ENCODE results near the gene LSM3. TPM values are rescaled to one million over a fixed set of nuclear protein-coding genes. Genes with fewer than 3 reads are reported as not detected.
A peak's percentile ranks its signal among the peaks of the same experiment; 100 is the strongest.

The LSM3 gene
- total RNA-seq, 1 experiment from 2014 or later = 11.9 TPM

DNA sequence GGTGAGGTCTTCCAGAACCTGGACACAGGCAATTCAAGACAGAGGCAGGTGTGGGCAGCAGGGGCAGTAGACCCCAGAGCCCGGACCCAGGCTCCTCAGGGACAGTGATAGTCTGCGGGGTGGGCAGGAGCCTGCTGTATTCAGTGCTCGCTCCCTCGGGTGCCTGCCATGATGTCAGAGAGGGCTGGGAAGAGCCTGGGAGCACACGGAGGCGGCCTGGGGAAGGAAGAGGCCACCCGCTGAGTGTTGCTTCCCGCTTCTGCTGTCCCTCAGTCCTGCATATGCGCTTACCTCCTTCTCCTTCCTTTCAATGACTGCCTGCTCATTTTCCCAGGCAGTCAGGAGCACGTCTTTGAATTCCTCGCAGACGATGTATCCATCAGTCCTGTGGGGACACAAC is 31.0 kb upstream of the LSM3 start:
- Histone ChIP-seq H3K27me3 (ENCODE audit: control insufficient read depth, insufficient read depth, low read length) (no peaks in the 10 kb centered on the region), H3K36me3 (ENCODE audit: control insufficient read depth, insufficient read depth, low read length) (no peaks in the 10 kb centered on the region; the same call in 1 of the 2 replicates), H3K9me3 (ENCODE audit: control insufficient read depth, insufficient read depth, low read depth, low read length) (no peaks in the 10 kb centered on the region), H3K4me3 (ENCODE audit: low read depth in 2 of 2, low read length in 2 of 2) (no peak overlapping the region), H3K4me1 (ENCODE audit: control insufficient read depth, insufficient read depth, low read length) (peaks cover 27% of the 10 kb centered on the region), H3K27ac (ENCODE audit: low read length) (no peak overlapping the region)
- DNase-seq (ENCODE audit: low read depth, low spot score) = no peak
- BruUV-seq (replicated peaks) = no TSS peak
- TF ChIP-seq, protein P1, sequence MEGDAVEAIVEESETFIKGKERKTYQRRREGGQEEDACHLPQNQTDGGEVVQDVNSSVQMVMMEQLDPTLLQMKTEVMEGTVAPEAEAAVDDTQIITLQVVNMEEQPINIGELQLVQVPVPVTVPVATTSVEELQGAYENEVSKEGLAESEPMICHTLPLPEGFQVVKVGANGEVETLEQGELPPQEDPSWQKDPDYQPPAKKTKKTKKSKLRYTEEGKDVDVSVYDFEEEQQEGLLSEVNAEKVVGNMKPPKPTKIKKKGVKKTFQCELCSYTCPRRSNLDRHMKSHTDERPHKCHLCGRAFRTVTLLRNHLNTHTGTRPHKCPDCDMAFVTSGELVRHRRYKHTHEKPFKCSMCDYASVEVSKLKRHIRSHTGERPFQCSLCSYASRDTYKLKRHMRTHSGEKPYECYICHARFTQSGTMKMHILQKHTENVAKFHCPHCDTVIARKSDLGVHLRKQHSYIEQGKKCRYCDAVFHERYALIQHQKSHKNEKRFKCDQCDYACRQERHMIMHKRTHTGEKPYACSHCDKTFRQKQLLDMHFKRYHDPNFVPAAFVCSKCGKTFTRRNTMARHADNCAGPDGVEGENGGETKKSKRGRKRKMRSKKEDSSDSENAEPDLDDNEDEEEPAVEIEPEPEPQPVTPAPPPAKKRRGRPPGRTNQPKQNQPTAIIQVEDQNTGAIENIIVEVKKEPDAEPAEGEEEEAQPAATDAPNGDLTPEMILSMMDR (IDR thresholded peaks at IDR 0.05) = no peak
- no peak for TF ChIP-seq TCF7L2 (IDR thresholded peaks at IDR 0.05; ENCODE audit: low read depth, low read length)
- TF ChIP-seq REST (IDR thresholded peaks at IDR 0.05; ENCODE audit: insufficient read depth in 1 of 2, low read depth in 2 of 2, low read length in 1 of 2) = no peak
- TF ChIP-seq SIN3A (IDR thresholded peaks at IDR 0.05; ENCODE audit: borderline replicate concordance, insufficient read depth, low read depth, low read length) = no peak
- TF ChIP-seq POLR2AphosphoS5 (IDR thresholded peaks at IDR 0.05; ENCODE audit: low read depth, low read length) = no peak
- ChIA-PET CTCF (no interaction called here), POLR2A (no interaction called here)
- intact Hi-C loops (cut with micrococcal nuclease; ENCODE audit: unreplicated experiment) = no loop called here
- no peak for ATAC-seq
- in situ Hi-C loops (cut with HindIII; ENCODE audit: low pct_unique_long_range_greater_than_20kb, low sequenced_read_pairs) = no loop called here

DNA sequence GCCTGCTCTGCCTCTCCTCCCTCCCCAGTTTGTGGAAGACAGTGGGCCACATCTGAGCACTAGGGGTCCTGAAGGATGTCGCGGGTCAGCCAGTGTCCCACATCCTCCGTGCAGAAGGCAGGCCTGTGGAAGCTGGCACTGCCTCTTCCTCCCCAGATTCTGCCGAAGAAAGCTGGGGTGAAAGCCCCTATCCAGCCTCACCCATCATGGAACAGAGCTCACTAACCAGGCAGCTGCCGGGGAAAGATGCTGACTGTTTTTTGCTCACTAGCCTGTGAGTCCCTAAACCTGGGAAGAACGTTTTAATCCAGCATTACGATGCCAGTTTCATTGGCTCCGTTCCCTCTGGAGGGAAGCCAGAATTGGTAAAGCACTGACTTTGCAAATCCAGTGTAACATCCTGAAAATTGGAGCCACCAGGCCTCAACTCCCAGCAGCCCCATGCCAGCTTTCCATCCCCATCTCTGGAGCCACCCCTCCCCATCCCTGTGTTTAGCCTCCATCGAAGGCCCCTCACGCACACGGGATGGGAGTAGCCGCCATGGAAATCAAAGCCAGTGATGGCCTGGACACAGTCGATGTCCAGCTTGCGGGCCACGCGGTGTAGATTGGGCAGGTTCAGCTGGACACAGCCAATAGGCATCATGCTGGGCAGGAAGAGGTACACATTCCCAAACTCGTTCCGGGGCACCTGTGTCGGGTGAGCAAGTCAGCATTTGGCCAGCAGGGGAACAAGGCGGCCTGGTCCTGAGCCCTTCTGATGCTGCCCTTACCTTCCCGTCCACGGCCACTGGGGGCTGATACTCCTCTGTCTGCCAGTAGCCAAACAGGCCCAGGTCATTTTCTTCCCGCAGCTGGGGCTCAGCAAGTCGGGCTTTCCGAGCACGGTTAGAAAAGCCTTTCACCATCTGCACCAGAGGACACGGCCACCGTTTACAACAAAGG is 30.3 kb upstream of the LSM3 start:
- no peaks in the 10 kb centered on the region; the same call in 1 of the 2 replicates for H3K36me3 ChIP-seq (ENCODE audit: control insufficient read depth, insufficient read depth, low read length)
- ChIA-PET POLR2A (no interaction called here), CTCF (no interaction called here)
- BruUV-seq (replicated peaks) = no TSS peak
- intact Hi-C loops (cut with micrococcal nuclease; ENCODE audit: unreplicated experiment) (no loop called here), in situ Hi-C loops (cut with HindIII; ENCODE audit: low pct_unique_long_range_greater_than_20kb, low sequenced_read_pairs) (no loop called here)
- H3K9me3 ChIP-seq (ENCODE audit: control insufficient read depth, insufficient read depth, low read depth, low read length) = no peaks in the 10 kb centered on the region
- H3K27me3 ChIP-seq (ENCODE audit: control insufficient read depth, insufficient read depth, low read length) = no peaks in the 10 kb centered on the region
- TF ChIP-seq REST (IDR thresholded peaks at IDR 0.05; ENCODE audit: insufficient read depth in 1 of 2, low read depth in 2 of 2, low read length in 1 of 2) = no peak
- TF ChIP-seq, protein P1 (IDR thresholded peaks at IDR 0.05) = peak; percentile 45
- no peak for ATAC-seq
- peaks cover 23% of the 10 kb centered on the region for H3K4me1 ChIP-seq (ENCODE audit: control insufficient read depth, insufficient read depth, low read length)
- no peak overlapping the region for H3K27ac ChIP-seq (ENCODE audit: low read length)
- H3K4me3 ChIP-seq (ENCODE audit: low read depth in 2 of 2, low read length in 2 of 2) = no peak overlapping the region
- no peak for DNase-seq (ENCODE audit: low read depth, low spot score)
